Peyer's patch (tissue), 4 donors: ENCODE data around the gene CORO7.

Experiments used
- CTCF ChIP-seq, 6 experiments: fragments of 450-650 bp in 4 of 6; fragments of 200-600 bp in 2 of 6; sonication (generic) in 1 of 6; IDR thresholded peaks; one replicate each; pipeline ENCODE4 v1.5.1; 2017 to 2019; ENCODE audit warnings: antibody characterized with exemption in 6 of 6, mild to moderate bottlenecking in 3 of 6, moderate library complexity in 1 of 6
- POLR2A ChIP-seq, 2 donors: fragments of 450-650 bp; IDR thresholded peaks; one replicate each; pipeline ENCODE4 v1.5.1; 2017; ENCODE audit warnings: antibody characterized with exemption in 2 of 2, mild to moderate bottlenecking in 2 of 2, moderate library complexity in 2 of 2

- TF ChIP-seq CTCF (IDR thresholded peaks at IDR 0.05) (no peak), POLR2A (IDR thresholded peaks at IDR 0.05) (no peak)
Observed at GRCh38 chr16:4387781-4388180, 28.6 kb downstream of the CORO7 start.
